ENCODE measurements around the gene HAPLN1.
A peak's percentile ranks its signal among the peaks of the same experiment; 100 is the strongest.

Gene HAPLN1

GRCh38 chr5:83686251-83686650, 34.4 kb downstream of the HAPLN1 start:
- DNase-seq (ENCODE audit: low read depth in 2 of 2): no peak
- no peak overlapping the region for H3K4me3 ChIP-seq (replicated peaks in 1 of 2; ENCODE audit: low read depth in 2 of 2, low read length in 2 of 2)
- TF ChIP-seq CTCF (IDR thresholded peaks at IDR 0.05; ENCODE audit: low read depth, low read length): no peak

GRCh38 chr5:83683836-83684235, 36.8 kb downstream of the HAPLN1 start:
- DNase-seq (ENCODE audit: low read depth in 2 of 2): no peak
- no peak for TF ChIP-seq CTCF (IDR thresholded peaks at IDR 0.05; ENCODE audit: low read depth, low read length)
- H3K4me3 ChIP-seq (replicated peaks in 1 of 2; ENCODE audit: low read depth in 2 of 2, low read length in 2 of 2): no peak overlapping the region

GRCh38 chr5:83672646-83673045, 48.0 kb downstream of the HAPLN1 start:
- DNase-seq (ENCODE audit: low read depth in 2 of 2): peak in 1 of 2 donors; percentile 2
- H3K4me3 ChIP-seq (replicated peaks in 1 of 2; ENCODE audit: low read depth in 2 of 2, low read length in 2 of 2): no peak overlapping the region
- no peak for TF ChIP-seq CTCF (IDR thresholded peaks at IDR 0.05; ENCODE audit: low read depth, low read length)

GRCh38 chr5:83672158-83672557, 48.5 kb downstream of the HAPLN1 start:
- TF ChIP-seq CTCF (IDR thresholded peaks at IDR 0.05; ENCODE audit: low read depth, low read length): no peak
- H3K4me3 ChIP-seq (replicated peaks in 1 of 2; ENCODE audit: low read depth in 2 of 2, low read length in 2 of 2): no peak overlapping the region
- no peak for DNase-seq (ENCODE audit: low read depth in 2 of 2)

- no peak for TF ChIP-seq CTCF (IDR thresholded peaks at IDR 0.05; ENCODE audit: low read depth, low read length)
- no peak for DNase-seq (ENCODE audit: low read depth in 2 of 2)
- H3K4me3 ChIP-seq (replicated peaks in 1 of 2; ENCODE audit: low read depth in 2 of 2, low read length in 2 of 2): no peak overlapping the region
Measured at GRCh38 chr5:83665631-83666030, 55.0 kb downstream of the HAPLN1 start.

GRCh38 chr5:83662558-83662957, 58.1 kb downstream of the HAPLN1 start:
- no peak for DNase-seq (ENCODE audit: low read depth in 2 of 2)
- TF ChIP-seq CTCF (IDR thresholded peaks at IDR 0.05; ENCODE audit: low read depth, low read length): no peak
- H3K4me3 ChIP-seq (replicated peaks in 1 of 2; ENCODE audit: low read depth in 2 of 2, low read length in 2 of 2): no peak overlapping the region

- H3K4me3 ChIP-seq (replicated peaks in 1 of 2; ENCODE audit: low read depth in 2 of 2, low read length in 2 of 2): no peak overlapping the region
- DNase-seq (ENCODE audit: low read depth in 2 of 2): no peak
- TF ChIP-seq CTCF (IDR thresholded peaks at IDR 0.05; ENCODE audit: low read depth, low read length): no peak
Measured at GRCh38 chr5:83657807-83658525, 62.7 kb downstream of the HAPLN1 start.
